LNCaP clone FGC (cell line): ENCODE measurements around the gene ABCB6.

Experiments
- DNase-seq: peaks from one replicate; pipeline ENCODE4 v3.0.0-alpha.2; 2011; ENCODE audit warnings: low read depth
- H3K4me3 ChIP-seq: 2 replicates; pipeline ENCODE4 v1.5.1; 2011; ENCODE audit warnings: mild to moderate bottlenecking, low read depth, low read length, control low read depth
- TF ChIP-seq, protein P1 (sequence below): IDR thresholded peaks from 2 replicates; pipeline ENCODE4 v1.5.1; 2012; ENCODE audit warnings: mild to moderate bottlenecking; ENCODE audit not compliant: control insufficient read depth, insufficient read depth; ENCODE audit errors: extremely low read depth

Gene ABCB6

DNA sequence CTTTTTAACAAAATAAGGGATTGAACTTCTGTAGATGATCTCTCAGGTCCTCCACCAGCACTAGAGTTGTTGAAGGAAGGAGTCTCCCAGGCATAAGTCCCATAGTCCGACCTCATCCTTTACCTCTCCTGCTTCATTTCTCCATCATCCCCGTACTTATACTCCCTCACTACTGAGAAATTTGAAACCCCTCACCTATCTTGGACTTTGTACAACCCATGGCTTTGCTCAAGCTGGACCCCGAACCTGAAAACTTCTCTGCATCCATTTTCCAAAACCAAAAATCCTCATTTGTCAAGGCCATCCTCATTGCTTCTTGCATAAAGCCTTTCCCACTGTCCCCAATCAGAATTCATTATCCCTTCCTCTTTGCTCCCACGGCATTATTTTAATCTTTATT, 57.7 kb downstream of the ABCB6 start:
- no peak for DNase-seq

GRCh38 chr2:219160186-219161017, 58.4 kb downstream of the ABCB6 start, which contains the start of gene NHEJ1:
TSS of gene NHEJ1 (minus strand) at chr2:219160815. CDS start at chr2:219158362, 2,453 bp downstream.
- TF ChIP-seq, protein P1, sequence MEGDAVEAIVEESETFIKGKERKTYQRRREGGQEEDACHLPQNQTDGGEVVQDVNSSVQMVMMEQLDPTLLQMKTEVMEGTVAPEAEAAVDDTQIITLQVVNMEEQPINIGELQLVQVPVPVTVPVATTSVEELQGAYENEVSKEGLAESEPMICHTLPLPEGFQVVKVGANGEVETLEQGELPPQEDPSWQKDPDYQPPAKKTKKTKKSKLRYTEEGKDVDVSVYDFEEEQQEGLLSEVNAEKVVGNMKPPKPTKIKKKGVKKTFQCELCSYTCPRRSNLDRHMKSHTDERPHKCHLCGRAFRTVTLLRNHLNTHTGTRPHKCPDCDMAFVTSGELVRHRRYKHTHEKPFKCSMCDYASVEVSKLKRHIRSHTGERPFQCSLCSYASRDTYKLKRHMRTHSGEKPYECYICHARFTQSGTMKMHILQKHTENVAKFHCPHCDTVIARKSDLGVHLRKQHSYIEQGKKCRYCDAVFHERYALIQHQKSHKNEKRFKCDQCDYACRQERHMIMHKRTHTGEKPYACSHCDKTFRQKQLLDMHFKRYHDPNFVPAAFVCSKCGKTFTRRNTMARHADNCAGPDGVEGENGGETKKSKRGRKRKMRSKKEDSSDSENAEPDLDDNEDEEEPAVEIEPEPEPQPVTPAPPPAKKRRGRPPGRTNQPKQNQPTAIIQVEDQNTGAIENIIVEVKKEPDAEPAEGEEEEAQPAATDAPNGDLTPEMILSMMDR = peak; percentile 76
- peak; percentile 60 for DNase-seq
- peak within 1 kb of the TSS; percentile 60 for H3K4me3 ChIP-seq

More for the DNA sequence above, 57.7 kb downstream of the ABCB6 start:
- TF ChIP-seq, protein P1 = no peak
- H3K4me3 ChIP-seq = peak overlapping the region; percentile 60
